A673 (cell line): ENCODE results near the gene OR2T8.

Source experiments
- CTCF ChIP-seq: fragments of 300-800, 200-600 bp; sonication (generic); conservative IDR thresholded peaks from 2 replicates; pipeline ENCODE4 v1.5.1; 2017; ENCODE audit warnings: low read depth, mild to moderate bottlenecking, antibody characterized with exemption, low read length, moderate library complexity, mixed read lengths
- EZH2 ChIP-seq: fragments of 200-600 bp; sonication (generic); IDR thresholded peaks from 2 replicates; pipeline ENCODE4 v1.6.1; 2017; ENCODE audit warnings: borderline replicate concordance, low read depth, mild to moderate bottlenecking, mixed read lengths, antibody characterized with exemption, low read length; ENCODE audit not compliant: poor library complexity, severe bottlenecking

GRCh38 chr1:247924868-247925267, 4.8 kb downstream of the OR2T8 start, which contains the start of gene OR2AJ1:
- TF ChIP-seq CTCF = no peak
- TF ChIP-seq EZH2 = no peak
